ENCODE measurements around the gene FNTB.

FNTB gene

GRCh38 chr14:64952598-64953309 is 33.9 kb upstream of the FNTB start:
- DNase-seq (ENCODE audit: extremely low read depth in 1 of 2, low read depth in 1 of 2), result no peak

GRCh38 chr14:64953310-64953654 is 33.4 kb upstream of the FNTB start:
- DNase-seq (ENCODE audit: extremely low read depth in 1 of 2, low read depth in 1 of 2), result no peak

GRCh38 chr14:64953661-64954060 is 33.0 kb upstream of the FNTB start:
- DNase-seq (ENCODE audit: extremely low read depth in 1 of 2, low read depth in 1 of 2), result no peak

- DNase-seq (ENCODE audit: extremely low read depth in 1 of 2, low read depth in 1 of 2), result no peak
Observed at GRCh38 chr14:64954491-64955240, 32.0 kb upstream of the FNTB start.

GRCh38 chr14:64955297-64955696 is 31.4 kb upstream of the FNTB start:
- DNase-seq (ENCODE audit: extremely low read depth in 1 of 2, low read depth in 1 of 2), result no peak

- no peak for DNase-seq (ENCODE audit: extremely low read depth in 1 of 2, low read depth in 1 of 2)
Observed at GRCh38 chr14:64956697-64957406, 29.8 kb upstream of the FNTB start.

- DNase-seq (ENCODE audit: extremely low read depth in 1 of 2, low read depth in 1 of 2), result no peak
Observed at GRCh38 chr14:64958201-64958600, 28.5 kb upstream of the FNTB start.

- DNase-seq (ENCODE audit: extremely low read depth in 1 of 2, low read depth in 1 of 2), result no peak
Observed at GRCh38 chr14:64958743-64959142, 28.0 kb upstream of the FNTB start.

GRCh38 chr14:64960762-64961276 is 25.9 kb upstream of the FNTB start:
- DNase-seq (ENCODE audit: extremely low read depth in 1 of 2, low read depth in 1 of 2), result no peak

- no peak for DNase-seq (ENCODE audit: extremely low read depth in 1 of 2, low read depth in 1 of 2)
Observed at GRCh38 chr14:64963611-64964010, 23.1 kb upstream of the FNTB start.

- DNase-seq (ENCODE audit: extremely low read depth in 1 of 2, low read depth in 1 of 2), result no peak
Observed at GRCh38 chr14:64965356-64966000, 21.2 kb upstream of the FNTB start.

GRCh38 chr14:64966976-64967375 is 19.7 kb upstream of the FNTB start:
- DNase-seq (ENCODE audit: extremely low read depth in 1 of 2, low read depth in 1 of 2), result no peak

- DNase-seq (ENCODE audit: extremely low read depth in 1 of 2, low read depth in 1 of 2), result no peak
Observed at GRCh38 chr14:64968167-64968566, 18.5 kb upstream of the FNTB start.

- DNase-seq (ENCODE audit: extremely low read depth in 1 of 2, low read depth in 1 of 2), result no peak
Observed at GRCh38 chr14:64968651-64969050, 18.0 kb upstream of the FNTB start.

GRCh38 chr14:64970041-64970440 is 16.7 kb upstream of the FNTB start:
- no peak for DNase-seq (ENCODE audit: extremely low read depth in 1 of 2, low read depth in 1 of 2)

- no peak for DNase-seq (ENCODE audit: extremely low read depth in 1 of 2, low read depth in 1 of 2)
Observed at GRCh38 chr14:64970776-64971477, 15.8 kb upstream of the FNTB start.

- DNase-seq (ENCODE audit: extremely low read depth in 1 of 2, low read depth in 1 of 2), result no peak
Observed at GRCh38 chr14:64971491-64971942, 15.2 kb upstream of the FNTB start.

- DNase-seq (ENCODE audit: extremely low read depth in 1 of 2, low read depth in 1 of 2), result peak in 1 of 2 donors; percentile 17
Observed at GRCh38 chr14:64971943-64972791, 14.5 kb upstream of the FNTB start, which contains the start of gene RAB15. Gene RAB15, minus strand, starts transcription at chr14:64972336. Its CDS starts 260 bp downstream, at chr14:64972076.

GRCh38 chr14:64973026-64973442 is 13.7 kb upstream of the FNTB start:
- DNase-seq (ENCODE audit: extremely low read depth in 1 of 2, low read depth in 1 of 2), result no peak

Measured in activated CD8-positive, alpha-beta memory T cell treated with anti-CD3 and anti-CD28 coated beads for 1 hour (primary cell).